T47D (cell line): Measurements from ENCODE around the gene LDB2.
"Not testable (repeated sequence)": the region's sequence is repeated elsewhere in the genome, so short reads cannot be mapped to it uniquely, and the experiment has no call there.

Experiments used
- DNase-seq, 2 experiments: peaks; one replicate each; pipeline versions ENCODE4 v3.0.0 to v3.0.0-alpha.2; 2011 to 2012; ENCODE audit warnings: low read depth in 1 of 2, low spot score in 1 of 2
- JUND ChIP-seq: IDR thresholded peaks from 2 replicates; pipeline ENCODE4 v1.6.1; 2012; ENCODE audit warnings: low read depth
- in situ Hi-C: cut with HindIII; loops from 2 replicates; pipeline ENCODE4 v1.10.0; 2016; ENCODE audit warnings: low sequenced_read_pairs, low pct_unique_long_range_greater_than_20kb

LDB2 gene

DNA sequence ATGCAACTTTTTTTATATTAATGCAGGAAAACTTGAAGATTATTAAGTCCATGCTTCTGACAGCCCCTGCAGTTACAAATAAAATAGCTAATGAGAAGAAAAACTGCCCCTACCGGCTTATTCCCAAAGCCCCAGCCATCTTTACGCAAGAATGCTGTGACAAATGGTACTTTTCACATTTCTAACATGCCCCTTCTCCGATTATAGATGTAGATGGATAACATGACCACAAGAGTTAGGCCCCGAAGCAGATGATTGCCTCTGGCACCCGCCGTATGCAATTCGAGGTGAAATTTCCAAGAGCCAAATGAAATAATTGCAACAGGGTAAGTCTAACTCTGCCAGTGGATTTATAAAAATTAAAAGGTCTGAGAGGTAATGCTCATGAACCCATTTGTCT, 352.8 kb downstream of the LDB2 start:
- in situ Hi-C loops: no loop called here
- no peak for TF ChIP-seq JUND
- no peak for DNase-seq

DNA sequence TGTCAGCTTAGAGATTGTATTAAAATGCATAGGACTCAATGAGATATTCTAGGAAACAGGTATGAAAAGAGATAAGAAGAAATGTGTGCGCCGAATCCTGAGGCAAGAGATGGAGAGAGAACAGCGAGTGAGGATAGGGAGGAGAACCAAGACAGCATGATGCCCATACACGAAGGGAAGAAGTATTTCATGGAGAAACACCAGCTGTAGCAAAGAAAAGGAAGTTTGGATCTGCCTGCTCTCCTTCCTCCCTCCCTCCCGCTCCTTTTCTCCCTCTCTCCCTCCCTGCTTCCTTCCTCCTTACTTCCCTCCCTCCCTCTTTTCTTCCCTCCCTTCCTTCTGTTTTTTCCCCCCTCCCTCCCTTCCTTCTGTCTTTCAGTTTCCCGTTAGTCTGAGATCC, 353.6 kb downstream of the LDB2 start:
- in situ Hi-C loops: no loop called here
- TF ChIP-seq JUND: no peak
- no peak for DNase-seq

DNA sequence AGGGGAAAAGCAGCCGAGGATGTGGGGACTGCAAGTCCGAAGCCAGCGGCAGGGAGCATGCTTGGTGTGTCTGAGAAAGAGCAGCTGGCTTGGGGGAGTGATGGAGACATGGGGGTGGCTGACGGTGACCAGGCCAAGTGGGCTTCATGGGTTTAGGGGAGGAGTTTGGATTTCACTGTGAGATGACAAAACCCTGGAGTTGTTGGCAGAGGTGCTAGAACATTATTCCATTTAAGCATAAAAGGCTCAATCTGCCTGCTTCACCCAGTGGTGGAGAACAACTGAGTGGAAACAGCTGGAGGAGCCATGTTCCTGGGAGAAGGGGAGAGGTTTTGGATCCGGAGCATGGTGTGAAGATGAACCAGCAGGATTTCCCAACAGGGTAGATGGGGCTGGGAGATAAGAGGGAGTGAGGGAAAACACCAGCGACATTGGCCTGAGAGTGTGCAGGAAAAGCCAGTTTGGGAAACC, 354.2 kb downstream of the LDB2 start:
- TF ChIP-seq JUND: no peak
- peak in 1 of 2 experiments; percentile 8 for DNase-seq
- in situ Hi-C loops: no loop called here

DNA sequence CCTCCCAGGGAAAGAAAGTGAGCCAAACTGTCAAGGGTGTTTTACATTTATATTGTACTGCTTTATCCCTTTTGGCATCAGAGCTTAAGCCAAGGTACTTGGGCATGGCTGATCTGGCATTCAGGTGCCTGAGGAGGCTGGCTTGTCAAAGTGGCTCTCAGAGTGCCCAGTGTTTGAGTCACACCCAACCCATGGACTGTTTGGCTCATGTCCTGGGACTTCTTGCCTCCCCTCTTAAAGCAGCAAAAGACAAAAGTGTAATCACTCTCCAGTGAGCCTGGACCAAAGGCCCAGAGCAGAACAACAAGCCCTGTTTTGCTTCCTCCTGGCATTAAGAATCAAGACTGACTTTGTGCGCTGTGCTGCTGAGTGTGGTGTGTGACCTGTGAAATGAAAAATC, 360.5 kb downstream of the LDB2 start:
- DNase-seq: no peak
- no peak for TF ChIP-seq JUND
- in situ Hi-C loops: no loop called here

DNA sequence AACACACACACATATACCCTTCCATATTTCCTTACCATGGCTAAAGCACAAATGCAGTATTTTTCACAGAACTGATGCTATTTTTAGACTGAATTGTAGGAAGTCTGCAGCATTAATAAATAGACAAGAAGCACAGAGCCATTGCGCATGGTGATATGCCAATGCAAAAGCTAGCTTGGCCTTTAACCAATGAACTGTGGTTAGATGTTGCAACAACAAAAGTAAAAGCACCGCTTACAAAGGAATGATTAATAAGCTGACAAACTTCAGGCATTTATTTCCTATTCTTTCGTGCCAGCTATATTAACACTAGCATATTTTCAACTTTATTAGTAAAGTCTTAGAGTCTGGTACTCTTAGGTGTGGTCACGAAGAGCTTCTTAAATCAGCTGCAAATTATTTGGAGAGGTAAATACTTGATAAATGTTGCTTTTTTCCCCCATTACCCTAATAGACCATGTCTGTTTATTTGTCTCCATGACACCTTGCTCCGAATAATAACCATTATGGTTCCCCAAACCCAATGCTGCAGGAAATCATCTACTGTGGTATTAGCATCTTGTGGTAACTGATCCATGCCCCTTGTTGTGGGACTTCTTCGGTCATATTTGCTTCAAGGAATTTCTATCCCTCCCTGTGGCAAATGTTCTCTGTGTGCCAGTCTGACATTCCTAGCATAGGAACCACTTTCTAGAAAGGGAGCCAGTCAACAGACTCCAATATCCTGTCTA, 366.0 kb downstream of the LDB2 start:
- DNase-seq: no peak
- in situ Hi-C loops: no loop called here
- no peak for TF ChIP-seq JUND

DNA sequence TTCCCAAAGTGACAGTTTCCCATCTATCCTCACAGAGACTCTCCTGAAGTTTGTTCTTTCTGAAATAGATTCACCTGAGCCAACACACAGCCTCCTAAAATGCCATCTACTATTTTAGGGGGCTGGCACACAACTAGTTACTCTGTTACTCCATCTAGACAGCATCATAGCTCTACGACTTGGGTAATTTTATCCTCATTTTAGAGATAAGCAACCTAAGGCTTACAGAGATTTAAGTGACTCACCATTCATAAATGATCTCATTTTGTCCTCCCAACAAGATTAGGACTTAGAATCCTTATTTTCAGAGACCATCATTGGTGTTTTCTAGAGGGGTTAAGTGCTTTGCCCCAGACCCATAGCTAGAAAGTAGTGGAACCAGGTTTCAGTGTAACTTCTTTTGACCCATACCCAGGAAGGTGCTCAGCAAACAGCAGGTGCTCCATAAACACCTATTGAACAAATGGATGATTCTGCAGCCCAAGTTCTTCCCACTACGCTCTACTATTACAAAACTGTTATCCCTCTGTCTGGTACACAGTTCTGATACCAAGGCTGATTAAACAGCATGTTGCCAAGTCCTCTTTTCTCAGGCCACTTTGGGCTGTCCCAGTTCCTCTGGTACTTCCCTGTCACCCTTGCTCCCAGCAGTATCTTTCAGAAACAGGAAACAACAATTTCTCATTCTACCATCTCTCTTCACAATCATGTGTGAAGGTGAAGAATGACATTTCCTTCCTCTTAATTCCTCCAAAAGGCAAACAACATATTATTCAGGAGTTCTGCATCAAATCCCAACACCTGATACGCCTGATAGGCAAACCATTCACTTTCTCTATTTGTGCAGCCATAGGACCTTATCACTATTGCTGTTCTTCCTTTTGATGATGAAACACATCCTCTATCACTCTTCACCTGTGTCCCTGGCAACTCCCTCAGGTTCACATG, 367.5 kb downstream of the LDB2 start:
- DNase-seq: no peak
- in situ Hi-C loops: no loop called here
- no peak for TF ChIP-seq JUND

DNA sequence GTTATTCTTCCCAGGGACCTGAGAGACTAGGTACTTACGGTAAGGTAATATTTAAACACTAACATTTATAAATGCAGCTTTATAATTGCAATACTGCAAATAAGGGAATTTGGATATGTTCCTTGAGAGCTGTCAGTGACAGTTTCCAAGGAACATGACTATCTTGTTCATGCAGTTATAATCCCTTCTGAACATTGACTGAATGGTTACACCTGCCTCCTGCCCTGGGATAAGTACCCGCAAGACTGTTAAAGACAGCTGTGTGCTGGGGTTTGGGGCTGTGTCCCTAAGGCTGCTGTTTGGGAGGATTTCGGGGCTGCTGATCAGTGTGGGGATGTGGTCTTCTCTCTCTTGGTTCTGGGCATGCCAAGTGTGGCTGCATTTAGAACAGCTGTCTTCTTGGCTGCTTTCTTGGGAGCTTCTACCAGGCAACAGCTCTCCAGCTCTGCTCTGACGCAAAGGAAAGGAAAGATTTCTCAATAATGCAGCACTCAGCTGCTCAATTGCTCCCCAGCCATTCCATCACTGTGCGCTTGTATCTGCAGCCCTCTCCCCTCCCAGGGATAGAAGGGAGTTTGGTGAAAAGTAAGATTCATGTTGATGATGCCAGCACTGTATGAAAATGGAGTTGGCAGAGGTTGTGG, 373.4 kb downstream of the LDB2 start:
- TF ChIP-seq JUND: no peak
- in situ Hi-C loops: no loop called here
- no peak for DNase-seq

DNA sequence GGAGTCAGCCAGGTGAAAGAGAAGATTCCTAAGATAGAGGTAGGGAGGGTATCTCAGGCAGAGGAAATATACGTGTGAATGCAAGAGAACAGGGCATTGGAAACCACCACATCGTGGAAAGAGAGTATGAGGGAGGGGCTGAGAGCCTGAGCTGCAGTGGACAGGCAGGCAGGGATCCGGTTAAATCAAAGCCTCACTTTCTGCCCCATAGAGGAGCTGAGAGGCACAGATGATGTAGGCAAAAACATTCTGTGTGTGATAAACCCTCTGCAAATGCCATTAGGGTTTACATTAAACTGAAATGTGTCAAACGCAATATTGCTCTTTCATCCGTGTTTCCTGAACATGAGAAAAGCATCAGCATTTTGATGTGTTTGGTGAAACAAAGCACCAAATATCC, 374.0 kb downstream of the LDB2 start:
- DNase-seq: no peak

DNA sequence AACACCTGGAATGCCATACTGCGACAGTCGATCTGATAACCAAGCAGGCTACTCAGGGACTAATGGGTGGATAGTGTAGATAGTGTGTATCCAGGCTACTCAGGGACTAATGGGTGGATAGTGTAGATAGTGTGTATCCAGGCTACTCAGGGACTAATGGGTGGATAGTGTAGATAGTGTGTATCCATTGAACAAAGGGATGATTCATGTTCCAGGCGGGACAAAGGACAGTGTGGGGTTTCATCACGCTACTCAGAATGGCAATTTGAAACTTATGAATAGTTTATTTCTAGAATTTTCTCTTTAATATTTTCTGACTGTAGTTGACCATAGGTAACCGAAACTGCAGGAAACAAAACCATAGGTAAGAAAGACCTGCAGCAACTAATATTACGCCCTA, 374.9 kb downstream of the LDB2 start:
- in situ Hi-C loops, DNase-seq: not testable (repeated sequence)

More for the DNA sequence above, 374.0 kb downstream of the LDB2 start:
- in situ Hi-C loops: no loop called here
- no peak for TF ChIP-seq JUND

DNA sequence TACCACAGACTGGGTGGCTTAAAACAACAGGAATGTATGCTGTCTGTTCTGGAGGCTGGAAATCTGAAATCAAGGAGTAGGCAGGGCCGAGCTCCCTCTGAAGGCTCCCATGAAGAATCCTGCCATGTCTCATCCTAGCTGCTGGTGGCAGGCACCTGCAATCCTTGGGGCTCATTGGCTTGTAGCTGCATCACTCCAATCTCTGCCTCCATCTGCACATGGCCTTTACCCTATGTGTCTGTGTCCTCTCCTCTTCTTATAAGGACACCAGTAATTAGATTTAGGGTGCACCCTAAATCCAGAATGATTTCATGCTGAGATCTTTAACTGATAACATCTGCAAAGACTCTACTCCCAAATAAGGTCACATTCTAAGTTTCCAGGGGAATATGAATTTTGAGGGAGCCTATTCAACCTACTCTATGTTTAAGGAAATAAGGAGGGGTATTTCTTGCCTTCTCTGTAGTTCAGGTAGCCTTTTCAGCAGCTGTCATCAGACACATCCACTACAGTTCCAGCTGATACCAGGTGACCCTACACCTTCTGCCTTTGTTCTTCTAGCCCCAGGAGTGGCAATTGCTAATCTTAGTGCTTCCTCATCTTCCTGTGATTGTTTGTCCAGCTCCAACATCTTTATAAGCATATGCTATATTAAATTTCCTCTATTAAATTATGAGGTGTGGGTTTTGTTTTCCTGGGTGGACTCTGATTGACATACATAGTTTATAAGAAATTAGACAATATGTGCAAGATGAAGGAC, 377.1 kb downstream of the LDB2 start:
- TF ChIP-seq JUND: no peak
- in situ Hi-C loops: no loop called here

DNA sequence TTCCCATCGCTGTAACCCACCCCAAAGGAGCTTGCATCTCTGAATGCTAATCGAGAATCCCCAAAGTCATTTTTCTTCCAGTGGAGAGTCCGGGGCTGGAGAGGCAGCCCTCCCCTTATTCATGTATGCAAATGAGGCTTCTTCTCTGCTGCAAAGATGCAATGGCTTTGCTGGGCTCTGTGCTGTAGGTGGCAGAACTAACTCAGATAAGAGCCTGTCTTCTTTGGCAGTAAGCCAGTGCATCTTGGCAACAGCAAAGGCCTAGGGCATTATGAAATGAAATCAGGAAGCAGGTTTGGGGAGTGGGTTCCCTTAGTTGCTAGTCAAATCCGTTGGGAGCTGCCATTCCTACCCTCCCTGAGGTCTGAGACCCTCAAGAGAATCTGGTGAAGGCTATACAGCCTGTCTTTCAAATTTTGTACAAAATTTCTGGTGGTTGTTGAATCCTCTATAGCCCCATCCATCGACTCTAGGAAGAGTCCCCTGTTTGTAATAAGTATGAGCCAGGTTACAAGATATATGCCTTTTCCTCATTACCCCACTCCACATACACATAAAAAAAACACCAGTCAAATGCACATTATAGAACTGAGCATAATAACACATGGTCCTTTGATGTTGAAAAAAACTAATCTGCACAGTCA, 381.5 kb downstream of the LDB2 start:
- no peak for TF ChIP-seq JUND
- in situ Hi-C loops: no loop called here
- DNase-seq: peak in 1 of 2 experiments; percentile 2

More for the DNA sequence above, 377.1 kb downstream of the LDB2 start:
- DNase-seq: no peak

DNA sequence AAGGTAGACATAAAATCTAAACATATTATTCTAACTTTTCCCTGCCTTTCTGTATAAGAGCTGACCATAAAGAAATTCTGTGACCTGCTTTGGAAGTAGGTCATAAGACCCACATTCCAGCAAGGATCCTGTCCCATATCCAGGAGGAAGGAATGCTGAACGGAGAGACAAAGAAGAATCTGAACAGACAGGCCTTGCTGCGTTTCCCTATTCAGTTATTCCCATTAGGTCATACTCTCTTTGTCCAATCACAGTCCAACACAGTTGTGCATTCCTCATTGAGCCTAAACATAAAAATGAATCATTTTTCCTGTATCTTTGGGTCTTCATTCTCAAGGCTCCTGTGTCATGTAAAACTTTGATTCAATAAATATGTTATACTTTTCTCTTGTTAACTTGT, 384.6 kb downstream of the LDB2 start:
- no peak for TF ChIP-seq JUND
- DNase-seq: no peak
- in situ Hi-C loops: no loop called here
